GM18526 (cell line): ENCODE measurements around the gene C20orf141.

Source experiments
- POLR2A ChIP-seq: IDR thresholded peaks from 3 replicates; pipeline ENCODE4 v1.6.1; 2011; ENCODE audit not compliant: insufficient read length; ENCODE audit errors: extremely low read depth

Gene C20orf141

GRCh38 chr20:2797136-2797983, 17.4 kb upstream of the C20orf141 start:
- TF ChIP-seq POLR2A, result no peak

- TF ChIP-seq POLR2A, result no peak
These were observed 16.5 kb upstream of the C20orf141 start for GRCh38 chr20:2798095-2798805.

GRCh38 chr20:2798814-2799213, 16.0 kb upstream of the C20orf141 start:
- TF ChIP-seq POLR2A, result no peak

GRCh38 chr20:2799271-2799670, 15.5 kb upstream of the C20orf141 start:
- no peak for TF ChIP-seq POLR2A

GRCh38 chr20:2799688-2800520, 14.9 kb upstream of the C20orf141 start:
- TF ChIP-seq POLR2A, result no peak

- TF ChIP-seq POLR2A, result peak; percentile 60
These were observed 14.1 kb upstream of the C20orf141 start, which contains the start of gene CPXM1 for GRCh38 chr20:2800521-2801285. CPXM1 (minus strand) TSS chr20:2800627; CDS start chr20:2800572, 55 bp downstream.

- TF ChIP-seq POLR2A, result no peak
These were observed 13.5 kb upstream of the C20orf141 start for GRCh38 chr20:2801286-2801728.

GRCh38 chr20:2804041-2804828, 10.6 kb upstream of the C20orf141 start:
- no peak for TF ChIP-seq POLR2A

GRCh38 chr20:2804852-2805688, 9.7 kb upstream of the C20orf141 start:
- TF ChIP-seq POLR2A, result no peak

GRCh38 chr20:2805689-2806350, 9.0 kb upstream of the C20orf141 start:
- TF ChIP-seq POLR2A, result no peak

- no peak for TF ChIP-seq POLR2A
These were observed 8.5 kb upstream of the C20orf141 start for GRCh38 chr20:2806351-2806701.

GRCh38 chr20:2807019-2807418, 7.8 kb upstream of the C20orf141 start:
- no peak for TF ChIP-seq POLR2A
